Activated T-helper 1 cell treated with Interleukin-2 at 50 U/mL for 16 hours (primary cell): ENCODE measurements around the gene BCAR3.

Experiments
- DNase-seq: peaks from one replicate; pipeline ENCODE4 v3.0.0-alpha.2; 2020; ENCODE audit warnings: low read depth

The BCAR3 gene

DNA sequence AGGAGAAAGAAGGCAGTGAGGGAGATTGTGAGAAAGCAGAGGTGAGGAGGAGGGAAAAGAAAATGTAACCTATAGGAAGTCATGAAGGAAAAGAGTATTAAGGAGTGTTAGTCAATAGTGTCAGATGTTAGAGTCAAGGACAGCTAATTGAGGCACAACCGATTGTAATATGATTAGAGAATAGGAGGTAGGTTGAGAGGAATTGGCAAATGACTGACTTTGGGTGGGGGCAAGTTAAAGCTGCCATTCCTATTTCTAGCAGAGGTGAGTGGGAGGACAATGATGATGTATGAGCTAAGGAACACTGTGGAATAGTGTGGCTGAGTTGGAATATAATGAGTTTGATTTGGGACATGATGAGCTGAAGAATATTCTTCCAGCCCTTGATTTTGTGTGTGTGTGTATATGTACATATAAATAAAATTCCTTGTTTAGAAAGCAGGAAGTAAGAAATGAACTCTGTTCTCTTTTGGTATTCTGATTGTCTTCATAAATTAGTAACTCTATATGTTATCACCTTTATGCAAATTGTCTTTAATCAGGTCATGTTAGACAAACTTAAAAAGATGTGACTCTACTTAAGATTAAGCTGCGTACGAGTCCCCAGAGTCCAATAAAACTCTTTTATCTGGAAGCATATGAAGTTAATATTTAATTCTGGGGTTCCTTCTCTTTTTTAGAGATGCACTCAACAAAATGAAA lies 135.3 kb downstream of the BCAR3 start:
- DNase-seq, result no peak

DNA sequence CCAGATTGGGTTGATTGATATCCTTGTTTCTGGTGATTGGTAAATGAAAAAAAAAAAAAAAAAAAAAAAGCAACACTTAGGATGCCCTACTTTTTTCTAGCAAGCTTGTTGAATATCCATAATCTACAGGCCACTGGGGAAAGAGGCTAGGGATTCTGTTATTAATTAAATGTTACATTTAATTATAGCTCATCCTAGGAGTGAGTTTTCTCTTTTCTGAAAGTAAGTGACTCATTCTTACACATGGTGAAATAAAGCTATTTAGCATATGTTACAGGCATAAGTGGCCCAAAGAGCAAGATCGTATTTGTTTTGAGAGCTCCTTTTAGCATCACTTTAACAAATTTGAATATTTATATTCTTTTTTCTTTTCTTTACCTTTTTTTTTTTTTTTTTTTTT lies 139.2 kb downstream of the BCAR3 start:
- DNase-seq, result no peak

- no peak for DNase-seq
Measured at GRCh38 chr1:93541045-93541444, 140.6 kb downstream of the BCAR3 start.

GRCh38 chr1:93537924-93538323 lies 143.7 kb downstream of the BCAR3 start:
- DNase-seq, result no peak

GRCh38 chr1:93537396-93537795 lies 144.2 kb downstream of the BCAR3 start:
- DNase-seq, result no peak

GRCh38 chr1:93533677-93534076 lies 148.0 kb downstream of the BCAR3 start:
- no peak for DNase-seq

GRCh38 chr1:93532780-93533378 lies 148.8 kb downstream of the BCAR3 start:
- no peak for DNase-seq

- no peak for DNase-seq
Measured at GRCh38 chr1:93531193-93531592, 150.4 kb downstream of the BCAR3 start.

DNA sequence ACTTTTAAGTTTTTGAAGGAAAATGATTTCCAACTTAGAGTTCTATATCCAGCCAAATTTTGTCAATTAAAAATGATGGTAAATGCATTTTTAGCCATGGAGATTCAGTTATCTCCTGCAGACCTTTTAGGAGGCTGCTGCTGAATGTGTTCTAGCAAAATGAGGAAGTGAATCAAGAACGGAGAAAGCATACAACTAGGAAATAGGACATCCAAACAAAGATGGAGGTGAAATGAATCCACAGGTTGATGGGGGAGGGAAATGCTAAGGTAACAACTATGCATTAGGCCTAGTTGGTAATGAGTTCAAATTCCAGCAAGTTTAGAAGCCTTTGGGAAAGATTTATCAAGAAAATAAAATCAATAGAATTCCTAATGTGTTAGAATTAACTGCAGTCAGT lies 153.2 kb downstream of the BCAR3 start:
- no peak for DNase-seq

DNA sequence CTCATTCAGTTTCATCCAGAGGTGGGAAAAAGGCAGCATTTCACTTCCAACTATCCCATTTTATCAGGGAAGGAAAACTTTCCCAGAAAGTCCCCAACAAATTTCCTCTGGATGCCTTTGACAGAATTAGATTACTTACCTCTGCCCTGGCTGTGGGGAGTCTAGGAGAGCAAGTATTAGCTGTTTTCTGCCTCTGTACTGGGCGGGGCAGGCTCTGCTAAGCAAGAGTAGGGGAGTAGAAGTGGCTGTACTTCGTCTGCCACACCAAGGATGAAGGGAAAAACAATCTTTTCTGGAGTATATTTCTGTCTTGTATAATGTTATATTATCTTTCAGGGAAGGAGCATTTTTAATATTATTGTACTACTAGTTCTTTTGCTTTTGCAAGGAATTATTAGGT lies 155.2 kb downstream of the BCAR3 start:
- DNase-seq, result no peak

DNA sequence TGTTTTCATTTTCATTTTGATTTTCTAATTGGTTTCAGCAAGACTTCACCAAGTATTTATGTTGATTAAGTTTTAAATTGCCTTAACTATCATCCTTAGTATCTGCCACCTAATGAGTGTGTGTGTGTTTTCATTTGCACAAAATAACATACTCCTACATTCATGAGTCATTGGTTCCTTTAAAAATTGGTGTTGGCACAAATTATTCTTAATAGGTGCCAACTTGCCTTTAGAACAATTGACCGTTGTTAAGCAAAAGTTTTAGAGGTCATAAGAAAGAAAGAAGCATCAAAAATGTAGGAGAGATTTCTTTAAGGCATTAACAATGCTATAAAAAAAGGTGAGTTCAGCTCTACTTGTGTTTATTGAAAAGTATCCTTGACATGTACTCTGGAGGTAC lies 156.2 kb downstream of the BCAR3 start:
- DNase-seq, result no peak

DNA sequence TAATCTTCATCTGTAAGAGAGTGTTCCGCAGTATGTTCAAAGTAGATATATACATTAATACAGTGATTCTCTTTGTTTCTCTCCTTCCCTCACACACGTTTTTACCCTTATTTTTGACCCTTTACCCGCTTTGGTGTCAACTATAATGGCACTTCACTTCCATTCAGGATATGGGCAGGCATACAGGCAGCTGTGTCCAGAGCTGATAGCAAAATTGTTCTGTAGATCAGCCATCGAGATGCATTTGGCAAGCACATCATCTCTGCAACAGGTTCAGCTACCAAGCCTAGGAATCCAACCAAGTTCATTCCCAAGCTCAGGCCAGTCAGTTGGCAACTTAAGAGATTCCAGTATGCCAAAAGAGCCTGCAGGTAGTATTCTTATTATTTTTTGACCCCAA lies 158.9 kb downstream of the BCAR3 start:
- DNase-seq, result no peak

DNA sequence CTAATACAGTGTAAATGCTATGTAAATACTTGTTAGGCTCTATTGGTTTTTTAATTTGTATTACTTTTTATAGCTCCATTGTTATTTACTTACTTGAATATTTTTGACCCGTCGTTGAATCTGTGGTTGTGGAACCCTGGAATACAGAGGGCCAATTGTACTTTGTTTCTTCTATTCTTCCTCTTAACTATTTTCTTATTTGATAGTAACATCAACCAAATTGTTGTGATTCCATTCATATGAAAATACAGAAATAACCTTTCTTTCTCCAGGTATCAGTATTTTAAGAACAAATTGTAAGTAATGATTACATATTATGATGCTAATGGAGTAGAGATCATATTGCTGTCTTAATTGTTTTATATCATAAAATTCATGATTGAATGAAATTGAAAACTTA lies 160.0 kb downstream of the BCAR3 start:
- DNase-seq, result no peak

DNA sequence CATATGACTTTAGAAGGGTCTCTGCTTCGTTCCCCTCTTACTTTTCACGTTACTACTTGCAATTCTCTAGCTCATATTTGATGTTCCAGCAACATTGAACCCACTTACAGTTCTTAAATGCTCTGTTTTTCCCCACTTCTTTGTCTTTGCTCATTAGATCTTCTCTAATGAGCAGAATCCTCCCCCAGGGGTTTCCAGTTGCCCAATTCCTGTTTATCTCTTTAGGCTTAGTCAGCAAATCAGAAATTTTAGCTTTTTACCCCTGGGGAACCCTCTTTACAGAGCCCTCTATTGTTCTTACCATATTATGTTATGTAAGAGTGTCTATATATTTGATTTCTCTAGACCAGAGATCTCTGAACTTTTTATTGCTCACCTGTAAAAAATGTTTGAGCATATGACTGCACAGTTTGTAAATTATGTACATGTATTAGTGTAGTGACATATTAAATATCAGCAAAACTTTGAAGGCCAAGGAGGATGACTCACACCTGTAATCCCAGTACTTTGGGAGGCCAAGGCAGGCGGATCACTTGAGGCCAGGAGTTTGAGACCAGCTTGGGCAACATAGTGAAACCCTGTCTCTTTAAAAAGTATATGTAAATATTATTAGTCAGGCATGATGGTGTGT lies 162.3 kb downstream of the BCAR3 start:
- no peak for DNase-seq

GRCh38 chr1:93518516-93518915 lies 163.1 kb downstream of the BCAR3 start:
- no peak for DNase-seq

GRCh38 chr1:93516164-93516563 lies 165.5 kb downstream of the BCAR3 start:
- DNase-seq, result no peak
